Activated CD4-positive, alpha-beta T cell treated with anti-CD3 and anti-CD28 coated beads for 24 hours (primary cell): ENCODE data around the gene FGF21.
"Not testable (repeated sequence)": the region's sequence is repeated elsewhere in the genome, so short reads cannot be mapped to it uniquely, and the experiment has no call there.

Experiments
- DNase-seq, 2 donors: peaks; one replicate each; pipeline ENCODE4 v3.0.0-alpha.2; 2020; ENCODE audit warnings: low read depth in 2 of 2

The FGF21 gene

DNA sequence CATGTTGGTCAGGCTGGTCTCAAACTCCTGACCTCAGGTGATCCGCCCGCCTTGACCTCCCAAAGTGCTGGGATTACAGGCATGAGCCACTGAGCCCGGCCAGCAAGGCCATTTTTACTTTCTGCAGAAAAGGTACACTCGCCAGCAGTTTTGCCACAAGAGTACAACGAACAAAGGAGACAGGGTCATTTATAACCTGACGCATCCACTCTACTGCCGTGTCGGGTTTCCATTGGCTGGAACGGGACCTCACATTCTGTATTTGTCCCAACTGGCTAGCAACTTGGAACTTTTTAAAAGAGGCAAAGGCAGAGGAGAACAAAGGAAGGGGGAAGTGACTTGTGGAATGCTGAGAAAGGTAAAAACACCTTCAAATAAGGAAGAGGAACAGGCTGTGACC, 32.0 kb downstream of the FGF21 start:
- DNase-seq, result not testable (repeated sequence)

DNA sequence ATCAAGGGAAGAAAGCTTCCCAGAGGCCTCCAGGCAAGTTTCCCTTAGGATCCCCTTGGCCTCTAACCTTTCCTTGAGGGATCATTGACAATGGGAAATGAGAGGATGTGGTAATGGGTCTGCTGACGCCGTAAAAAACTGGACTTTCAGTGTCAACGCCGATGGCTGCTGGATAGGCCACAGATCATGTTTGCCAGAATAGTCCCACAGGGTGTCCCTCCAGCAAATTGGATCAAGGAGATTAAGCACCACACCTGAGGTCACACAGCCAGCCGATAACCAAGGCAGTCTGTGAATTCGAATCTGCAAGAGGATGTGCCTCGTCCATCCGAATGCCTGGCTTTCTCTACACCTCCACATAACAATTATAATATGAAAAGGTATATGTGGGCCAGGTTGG, 37.9 kb downstream of the FGF21 start:
- no peak for DNase-seq

DNA sequence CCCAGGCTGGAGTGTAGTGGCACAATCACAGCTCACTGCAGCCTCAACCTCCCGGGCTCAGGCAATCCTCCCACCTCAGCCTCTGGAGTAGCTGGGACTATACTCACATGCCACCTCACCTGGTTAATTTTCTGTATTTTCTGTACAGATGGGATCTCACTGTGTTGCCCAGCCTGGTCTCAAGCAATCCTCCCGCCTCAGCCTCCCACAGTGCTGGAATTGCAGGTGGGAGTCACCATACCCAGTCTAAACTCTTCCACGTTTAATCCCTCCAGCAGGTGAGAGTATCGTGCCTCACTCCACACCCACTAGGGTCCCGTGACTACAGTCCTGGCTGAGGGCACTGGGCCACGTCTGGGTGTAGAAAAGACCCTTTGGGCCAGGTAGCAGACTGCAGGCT, 39.0 kb downstream of the FGF21 start:
- no peak for DNase-seq

DNA sequence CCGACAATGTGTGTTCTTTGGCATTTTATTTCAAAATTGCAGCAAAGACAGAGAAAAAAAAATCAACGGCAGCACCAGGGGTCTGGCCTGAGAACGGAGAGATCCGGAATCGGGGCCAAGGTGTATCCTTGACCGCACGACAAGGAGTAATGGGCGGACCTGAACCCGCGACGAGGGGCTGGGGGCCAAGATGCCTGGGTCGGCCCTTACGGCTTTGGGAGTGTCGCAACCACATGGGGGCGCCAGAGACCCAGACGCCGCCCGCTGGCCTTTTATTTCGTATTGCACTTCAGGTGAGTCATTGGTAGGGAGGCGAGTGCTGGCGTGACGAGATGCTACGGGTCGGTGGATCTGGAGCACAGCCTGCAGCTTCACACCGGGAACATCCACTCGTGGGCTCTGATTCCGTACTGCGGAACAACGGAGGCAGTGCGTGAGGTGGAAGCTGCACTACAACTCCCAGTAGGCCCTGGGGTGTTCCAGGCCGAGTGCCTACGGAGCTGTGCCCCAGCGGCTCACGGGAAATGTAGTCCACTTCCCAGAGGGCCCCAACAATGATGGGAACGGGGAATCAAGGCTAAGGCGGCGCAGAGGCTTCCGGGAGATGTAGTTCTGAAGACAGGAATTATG, 39.8 kb downstream of the FGF21 start:
- peak; percentile 70 for DNase-seq

DNA sequence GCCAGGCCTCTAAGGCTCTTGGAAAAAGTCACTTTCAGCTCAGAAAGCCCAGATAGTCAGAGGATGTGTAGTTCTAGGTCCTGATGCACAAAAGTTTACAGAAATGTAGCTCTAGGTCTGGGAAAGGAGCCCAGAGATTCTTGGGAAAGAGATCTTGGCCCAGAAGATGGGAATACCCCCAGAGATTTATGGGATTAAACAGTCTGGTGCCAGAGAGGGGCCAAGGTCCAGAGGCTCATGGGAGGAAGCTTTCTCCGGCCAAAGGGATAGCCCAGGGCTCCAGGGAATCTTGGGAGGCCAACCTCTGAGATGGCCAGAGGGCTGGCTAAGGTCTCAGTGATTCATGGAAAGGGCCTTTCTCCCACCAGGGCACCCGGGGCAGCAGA, 40.4 kb downstream of the FGF21 start:
- DNase-seq, result no peak

DNA sequence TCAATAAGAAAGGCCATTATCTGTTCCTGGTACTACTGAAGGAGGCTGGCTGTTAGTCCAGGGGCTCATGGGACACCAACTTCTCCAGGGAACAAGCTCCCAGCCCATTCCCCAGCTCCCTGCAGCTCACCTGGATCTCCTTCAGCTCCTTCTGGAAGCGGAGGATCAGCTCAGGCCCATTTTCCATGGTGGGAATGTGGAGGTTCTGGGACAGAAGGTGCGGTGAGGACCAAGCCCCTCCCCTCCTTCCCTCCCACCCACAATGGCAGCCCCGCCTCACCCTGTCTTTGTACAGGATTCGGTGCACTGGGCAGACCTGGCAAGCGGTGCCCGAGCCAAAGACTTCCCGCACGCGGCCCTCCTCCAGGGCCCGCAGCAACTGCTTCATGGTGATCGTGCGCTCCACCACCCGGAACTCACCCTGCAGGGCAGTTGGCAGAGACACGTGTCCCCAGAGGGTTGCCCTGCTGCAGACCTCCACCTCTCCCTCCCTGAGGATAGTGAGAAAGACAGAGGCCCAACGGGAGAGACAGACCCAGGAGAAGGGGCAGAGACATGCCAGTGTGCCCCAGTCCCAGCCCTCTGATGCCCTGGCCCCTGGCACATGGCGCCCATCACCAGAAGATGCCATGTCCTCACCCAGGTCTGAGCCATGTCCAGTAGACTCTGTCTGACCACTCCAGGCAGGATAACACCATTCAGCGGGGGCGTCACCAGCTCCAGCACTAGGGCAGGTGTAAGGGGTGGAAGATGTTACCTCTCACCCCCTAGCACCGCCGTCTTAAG, 41.2 kb downstream of the FGF21 start:
- no peak for DNase-seq

DNA sequence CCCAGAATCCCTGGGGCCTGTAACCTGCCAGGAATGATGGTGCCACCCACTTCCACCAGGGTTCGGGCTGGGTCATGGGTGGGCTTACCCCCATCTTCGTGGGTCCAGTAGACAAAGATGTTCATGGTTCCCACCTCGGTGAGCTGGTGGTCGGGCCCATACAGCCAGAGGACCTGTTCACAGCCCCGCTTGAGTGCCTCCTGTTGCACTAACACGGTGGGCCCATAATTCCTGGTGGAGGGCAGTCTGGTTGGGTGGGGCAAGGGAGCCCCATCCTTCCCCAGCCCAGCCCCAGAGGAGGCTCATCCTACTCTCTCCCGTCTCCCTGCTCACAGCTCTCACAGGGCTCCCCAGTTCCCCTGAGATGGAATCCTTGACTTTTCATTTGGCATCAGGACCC, 41.8 kb downstream of the FGF21 start:
- DNase-seq, result no peak

DNA sequence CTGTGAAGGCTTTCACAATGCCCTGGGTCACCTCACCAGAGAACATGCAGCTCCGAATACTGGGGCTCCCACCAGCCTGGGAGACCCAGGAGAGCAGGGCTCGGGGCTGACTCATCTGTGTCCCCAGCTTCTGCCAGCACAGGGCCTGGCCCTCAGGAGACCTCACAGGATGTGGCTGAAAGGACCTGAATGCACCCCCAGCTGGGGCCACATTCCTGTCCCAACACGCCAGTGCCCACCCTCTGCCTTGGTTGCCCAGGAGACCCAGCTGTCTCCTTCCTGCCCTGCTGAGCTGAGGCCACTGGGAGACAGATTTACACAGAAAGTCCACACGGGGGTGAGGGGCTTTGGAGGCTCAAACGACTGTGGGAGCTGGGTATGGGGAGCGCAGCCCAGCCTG, 43.6 kb downstream of the FGF21 start:
- DNase-seq, result no peak

DNA sequence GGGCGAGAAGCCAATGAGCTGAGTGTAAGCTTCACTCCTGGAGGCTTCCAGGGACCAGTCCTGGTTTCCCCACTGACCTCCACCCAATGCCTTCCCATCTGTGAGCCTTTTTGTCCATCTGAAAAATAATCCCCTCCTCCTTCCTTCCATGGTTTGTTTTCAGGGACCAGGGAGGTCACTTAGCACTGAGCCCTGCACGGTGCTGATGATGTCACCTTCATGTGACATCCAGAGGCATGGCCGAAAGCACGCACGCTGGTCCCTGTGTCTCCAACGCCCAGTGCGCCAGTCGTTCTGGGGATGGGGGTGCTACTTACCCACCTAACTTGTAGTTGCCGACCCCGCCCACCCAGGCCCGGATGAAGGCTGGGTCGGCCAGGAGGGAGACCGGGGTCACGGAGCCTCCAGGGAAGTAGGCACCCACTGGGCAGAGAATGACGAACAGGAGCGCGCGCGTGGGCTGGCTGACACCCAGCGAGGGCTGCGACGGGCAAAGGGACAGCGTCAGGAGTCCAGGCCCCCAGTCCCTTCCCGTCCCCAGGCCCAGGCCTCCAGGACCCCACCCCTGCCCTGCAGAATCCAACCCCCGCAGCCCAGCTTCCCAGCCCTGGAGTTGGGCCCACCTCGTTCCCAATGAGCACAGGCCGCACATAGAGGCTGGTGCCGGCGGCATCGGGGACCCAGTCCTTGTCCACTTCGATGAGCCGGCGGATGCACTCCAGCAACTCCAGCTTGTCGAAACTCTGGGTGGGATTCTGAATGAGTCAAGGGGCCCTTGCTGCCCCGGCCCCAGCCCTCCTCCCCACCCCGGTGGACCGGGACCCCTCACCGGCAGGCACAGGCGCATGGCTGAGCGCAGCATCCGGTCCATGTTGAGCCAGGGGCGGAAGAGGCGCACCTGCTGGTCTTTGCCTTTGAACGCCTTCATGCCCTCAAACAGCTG, 44.3 kb downstream of the FGF21 start:
- no peak for DNase-seq

DNA sequence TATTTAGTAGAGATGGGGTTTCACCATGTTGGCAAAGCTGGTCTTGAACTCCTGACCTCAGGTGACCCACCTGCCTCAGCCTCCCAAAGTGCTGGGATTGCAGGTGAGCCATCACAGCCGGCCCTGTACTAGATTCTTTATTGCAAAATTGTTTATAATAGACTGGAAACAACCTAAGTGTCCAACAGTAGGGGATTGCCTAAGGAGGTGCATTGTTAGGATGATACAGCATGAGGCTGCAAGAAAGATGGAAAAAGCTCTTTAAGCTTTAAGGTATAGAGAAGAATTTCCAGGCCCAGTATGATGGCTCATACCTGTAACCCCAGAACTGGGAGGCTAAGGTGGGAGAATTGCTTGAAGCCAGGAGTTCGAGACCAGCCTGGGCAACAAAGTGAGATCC, 47.3 kb downstream of the FGF21 start:
- no peak for DNase-seq

DNA sequence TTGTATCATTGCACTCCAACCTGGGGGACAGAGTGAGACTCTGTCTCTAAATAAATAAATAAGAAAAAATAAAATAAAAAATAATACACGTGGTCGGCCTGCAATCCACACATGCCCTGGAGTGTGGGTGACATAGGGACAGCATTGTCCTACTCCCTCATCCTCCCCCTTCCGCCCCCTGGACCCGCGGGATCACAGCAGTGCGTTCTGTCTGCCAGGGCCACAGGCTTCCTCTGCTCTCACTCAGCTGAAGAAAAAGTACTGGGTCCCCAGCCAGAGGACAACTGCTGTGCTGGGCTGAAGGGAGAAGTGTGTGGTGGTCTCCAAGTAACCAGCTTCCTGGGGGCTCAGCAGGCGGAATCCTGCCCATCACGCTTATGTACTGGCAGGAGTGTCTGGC, 49.2 kb downstream of the FGF21 start:
- no peak for DNase-seq

DNA sequence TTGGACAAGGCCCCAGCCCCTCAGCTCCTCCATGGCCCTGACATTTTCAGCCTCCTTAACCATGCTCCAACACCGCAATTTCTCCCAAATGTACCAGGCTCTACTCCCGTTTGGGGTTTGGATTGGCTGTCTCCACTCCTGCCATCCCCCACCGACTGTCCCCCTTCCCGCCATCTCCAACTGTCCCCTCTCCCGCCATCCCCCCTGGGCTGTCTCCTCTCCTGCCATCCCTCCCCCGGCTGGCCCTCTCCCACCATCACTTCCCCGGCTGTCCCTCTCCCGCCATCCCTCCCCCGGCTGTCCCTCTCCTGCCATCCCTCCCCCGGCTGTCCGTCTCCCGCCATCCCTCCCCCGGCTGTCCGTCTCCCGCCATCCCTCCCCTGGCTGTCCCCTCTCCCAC, 50.1 kb downstream of the FGF21 start:
- DNase-seq, result no peak

DNA sequence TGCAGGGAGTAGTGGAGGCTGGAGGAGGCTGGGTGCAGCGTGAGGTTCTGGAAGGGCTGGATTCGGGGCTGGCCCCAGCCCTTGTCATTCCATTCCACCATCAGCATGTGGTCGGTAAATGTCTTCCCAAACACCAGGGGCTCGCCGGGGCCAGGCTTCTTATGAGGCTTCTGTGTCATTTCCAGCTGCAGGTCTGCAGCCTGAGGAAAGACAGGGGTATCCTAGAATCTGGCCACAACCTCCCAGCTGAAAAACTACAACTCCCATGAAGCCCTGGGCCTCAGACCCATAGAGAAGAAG, 51.1 kb downstream of the FGF21 start:
- DNase-seq, result peak in 1 of 2 donors; percentile 21

DNA sequence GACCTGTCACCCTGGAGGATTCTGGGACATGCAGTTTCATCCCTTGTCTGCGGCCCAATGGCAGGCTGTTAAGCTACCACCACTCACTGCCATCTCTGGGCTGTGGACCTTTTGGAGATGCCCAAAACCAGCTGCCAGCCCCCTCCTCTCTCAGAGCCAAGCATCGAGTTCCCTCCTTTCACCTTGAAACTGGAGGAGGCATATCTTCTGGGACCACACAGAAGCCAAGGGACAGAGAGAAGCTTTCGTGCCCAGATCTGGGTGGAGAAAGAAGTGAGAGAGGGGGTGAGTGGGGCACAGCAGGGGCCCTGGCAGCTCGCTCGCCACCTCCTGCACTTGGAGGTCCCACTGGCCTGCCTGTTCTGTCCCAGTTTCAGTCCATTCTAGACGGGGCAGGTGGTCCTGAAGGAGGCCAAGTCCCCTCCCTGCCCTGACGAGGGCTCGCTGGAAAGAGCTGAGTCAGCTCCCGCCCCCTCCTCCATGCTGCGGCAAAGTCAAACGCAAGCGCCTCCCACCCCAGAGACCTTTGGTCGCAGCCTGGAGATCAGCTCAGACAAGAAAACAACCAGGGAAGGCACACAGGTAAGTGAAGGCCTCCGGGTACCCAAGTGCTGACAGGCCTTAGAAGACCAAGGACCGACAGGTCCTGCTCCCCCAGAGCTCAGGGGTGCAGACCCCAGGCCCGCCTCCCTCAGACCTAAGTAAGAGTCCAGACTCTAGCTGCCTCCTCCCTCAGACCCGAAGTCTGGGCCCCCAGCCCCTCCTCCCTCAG, 51.7 kb downstream of the FGF21 start:
- no peak for DNase-seq

DNA sequence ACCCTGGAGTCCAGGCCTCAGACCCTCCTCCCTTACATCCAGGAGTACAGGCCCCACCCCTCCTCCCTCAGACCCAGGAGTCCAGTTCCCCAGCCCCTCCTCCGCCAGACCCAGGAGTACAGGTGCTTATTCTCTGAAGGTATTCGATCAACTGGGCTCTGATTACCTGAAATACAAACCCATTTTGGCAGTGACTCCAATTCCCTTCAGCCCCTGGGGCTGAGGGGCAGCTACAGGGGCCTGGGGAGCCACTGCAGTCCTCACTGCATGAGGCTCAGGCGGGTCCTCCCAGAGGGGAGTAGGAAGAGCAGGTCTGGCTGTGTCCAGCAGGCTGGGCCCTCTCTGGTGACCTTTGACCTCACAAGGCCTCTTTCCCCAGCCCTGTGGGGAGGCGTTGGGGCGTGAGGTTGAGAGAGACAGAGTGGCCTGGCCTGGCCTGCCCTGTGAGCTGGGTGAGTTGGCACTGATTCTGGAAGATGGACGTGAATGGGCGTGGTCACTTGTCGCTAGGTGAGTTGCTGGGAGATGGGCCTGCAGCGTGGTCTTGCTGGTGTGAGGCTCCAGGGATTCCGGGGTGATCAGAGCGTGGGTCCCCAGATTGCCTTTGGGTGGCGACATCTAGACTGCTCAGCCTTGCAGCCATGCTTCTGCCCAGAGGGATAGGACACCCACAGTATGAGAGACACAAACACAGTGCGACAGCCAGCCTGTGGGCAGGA, 52.4 kb downstream of the FGF21 start:
- DNase-seq, result no peak
